ENCODE data around the gene SLC38A11. TPM values are rescaled to one million over a fixed set of nuclear protein-coding genes. Genes with fewer than 3 reads are reported as not detected.

Gene SLC38A11
- total RNA-seq, 1 experiment from 2014 or later = not detected

- no TSS peak for BruUV-seq (replicated peaks)
- no peaks in the 10 kb centered on the region for H3K4me1 ChIP-seq (ENCODE audit: control insufficient read depth in 1 of 2, insufficient read depth in 2 of 2, low read length in 2 of 2)
- no peaks in the 10 kb centered on the region for H3K9me3 ChIP-seq (ENCODE audit: control insufficient read depth in 1 of 2, insufficient read depth in 1 of 2, low read depth in 1 of 2, low read length in 2 of 2)
- no peaks in the 10 kb centered on the region for H3K79me2 ChIP-seq (ENCODE audit: insufficient read depth, low read length)
- H3K27ac ChIP-seq (ENCODE audit: low read depth, low read length) = no peak overlapping the region
- ATAC-seq = no peak
- POLR2A ChIA-PET = no interaction called here
- intact Hi-C loops (cut with micrococcal nuclease) = no loop called here
- H3K4me3 ChIP-seq (replicated peaks in 1 of 2; ENCODE audit: low read depth in 1 of 2, low read length in 2 of 2) = no peak overlapping the region
- CTCF ChIA-PET = no interaction called here
- no peak for DNase-seq (ENCODE audit: low read depth, low spot score)
- RAD21 ChIA-PET (ENCODE audit: low non-redundant PET in 1 of 2, low total read pairs in 2 of 2, uncharacterized antibody in 2 of 2, unreplicated experiment in 2 of 2) = no interaction called here
- no peak for TF ChIP-seq TCF7L2 (IDR thresholded peaks at IDR 0.05; ENCODE audit: borderline replicate concordance, extremely low read depth, insufficient read depth, insufficient read length)
- TF ChIP-seq REST (IDR thresholded peaks at IDR 0.05; ENCODE audit: low read depth) = no peak
- no peaks in the 10 kb centered on the region for H3K27me3 ChIP-seq (ENCODE audit: insufficient read depth, low read length)
- no peaks in the 10 kb centered on the region for H3K9me2 ChIP-seq (ENCODE audit: insufficient read depth)
- no peaks in the 10 kb centered on the region for H4K20me1 ChIP-seq (ENCODE audit: insufficient read depth)
- H3K9ac ChIP-seq (ENCODE audit: low read length) = no peak overlapping the region
- H3K36me3 ChIP-seq (ENCODE audit: control insufficient read depth in 1 of 2, insufficient read depth in 2 of 2, low read length in 2 of 2) = no peaks in the 10 kb centered on the region
- H3K4me2 ChIP-seq (ENCODE audit: low read length) = no peak overlapping the region
- no peak overlapping the region for H2AFZ ChIP-seq (ENCODE audit: low read depth, low read length, poor library complexity, severe bottlenecking)
Observed at GRCh38 chr2:164932377-164932776, 22.9 kb downstream of the SLC38A11 start.

- H3K4me2 ChIP-seq (ENCODE audit: low read length) = no peak overlapping the region
- no peaks in the 10 kb centered on the region for H3K9me2 ChIP-seq (ENCODE audit: insufficient read depth)
- ATAC-seq = no peak
- ChIA-PET RAD21 (ENCODE audit: low non-redundant PET in 1 of 2, low total read pairs in 2 of 2, uncharacterized antibody in 2 of 2, unreplicated experiment in 2 of 2) (no interaction called here), CTCF (no interaction called here), POLR2A (no interaction called here)
- no peaks in the 10 kb centered on the region for H3K79me2 ChIP-seq (ENCODE audit: insufficient read depth, low read length)
- no peaks in the 10 kb centered on the region for H3K27me3 ChIP-seq (ENCODE audit: insufficient read depth, low read length)
- H3K36me3 ChIP-seq (ENCODE audit: control insufficient read depth in 1 of 2, insufficient read depth in 2 of 2, low read length in 2 of 2) = no peaks in the 10 kb centered on the region
- no TSS peak for BruUV-seq (replicated peaks)
- no peak overlapping the region for H3K9ac ChIP-seq (ENCODE audit: low read length)
- H3K4me1 ChIP-seq (ENCODE audit: control insufficient read depth in 1 of 2, insufficient read depth in 2 of 2, low read length in 2 of 2) = no peaks in the 10 kb centered on the region
- H3K27ac ChIP-seq (ENCODE audit: low read depth, low read length) = no peak overlapping the region
- no peak for DNase-seq (ENCODE audit: low read depth, low spot score)
- intact Hi-C loops (cut with micrococcal nuclease) = no loop called here
- no peaks in the 10 kb centered on the region for H4K20me1 ChIP-seq (ENCODE audit: insufficient read depth)
- H2AFZ ChIP-seq (ENCODE audit: low read depth, low read length, poor library complexity, severe bottlenecking) = no peak overlapping the region
- H3K4me3 ChIP-seq (replicated peaks in 1 of 2; ENCODE audit: low read depth in 1 of 2, low read length in 2 of 2) = no peak overlapping the region
- H3K9me3 ChIP-seq (ENCODE audit: control insufficient read depth in 1 of 2, insufficient read depth in 1 of 2, low read depth in 1 of 2, low read length in 2 of 2) = no peaks in the 10 kb centered on the region
- TF ChIP-seq EZH2 (IDR thresholded peaks at IDR 0.05) = no peak
- TF ChIP-seq SP1 (IDR thresholded peaks at IDR 0.05; ENCODE audit: low read depth) = no peak
- no peak for TF ChIP-seq REST (IDR thresholded peaks at IDR 0.05; ENCODE audit: low read depth)
- no peak for TF ChIP-seq CEBPB (IDR thresholded peaks at IDR 0.05; ENCODE audit: low read depth)
- no peak for TF ChIP-seq RAD21 (IDR thresholded peaks at IDR 0.05; ENCODE audit: low read depth)
- TF ChIP-seq ELF1 (IDR thresholded peaks at IDR 0.05; ENCODE audit: borderline replicate concordance, low read depth) = no peak
- no peak for TF ChIP-seq ZFX (IDR thresholded peaks at IDR 0.05)
- no peak for TF ChIP-seq FOSL1 (IDR thresholded peaks at IDR 0.05; ENCODE audit: low read depth)
- no peak for TF ChIP-seq ATF3 (IDR thresholded peaks at IDR 0.05)
- TF ChIP-seq EGR1 (IDR thresholded peaks at IDR 0.05; ENCODE audit: low read depth) = no peak
Observed at GRCh38 chr2:164928101-164928673, 27.1 kb downstream of the SLC38A11 start.

All from HCT116 (cell line).